ENCODE measurements around the gene ANKRD30B.
"Not testable (repeated sequence)": the region's sequence is repeated elsewhere in the genome, so short reads cannot be mapped to it uniquely, and the experiment has no call there.

The ANKRD30B gene

GRCh38 chr18:14747513-14748474 is at the start of gene ANKRD30B:
ANKRD30B (plus strand) TSS chr18:14748172; CDS start chr18:14748420, 248 bp downstream.
- no peak for DNase-seq

- not testable (repeated sequence) for DNase-seq
These were observed 46.5 kb upstream of the ANKRD30B start for GRCh38 chr18:14701286-14702040.

GRCh38 chr18:14709761-14710160 is 38.2 kb upstream of the ANKRD30B start:
- not testable (repeated sequence) for DNase-seq

- not testable (repeated sequence) for DNase-seq
These were observed 26.4 kb upstream of the ANKRD30B start for GRCh38 chr18:14721569-14721968.

GRCh38 chr18:14739056-14739455 is 8.9 kb upstream of the ANKRD30B start:
- not testable (repeated sequence) for DNase-seq

- no peak for DNase-seq
These were observed 1.1 kb upstream of the ANKRD30B start for GRCh38 chr18:14746897-14747296.

- no peak for DNase-seq
These were observed 524 bp downstream of the ANKRD30B start for GRCh38 chr18:14748496-14748895.

- DNase-seq = not testable (repeated sequence)
These were observed 15.6 kb downstream of the ANKRD30B start for GRCh38 chr18:14763566-14763965.

- no peak for DNase-seq
These were observed 19.5 kb downstream of the ANKRD30B start for GRCh38 chr18:14767474-14767873.

- DNase-seq = no peak
These were observed 20.3 kb downstream of the ANKRD30B start for GRCh38 chr18:14768241-14768640.

- DNase-seq = no peak
These were observed 21.4 kb downstream of the ANKRD30B start for GRCh38 chr18:14769381-14769780.

- no peak for DNase-seq
These were observed 28.8 kb downstream of the ANKRD30B start for GRCh38 chr18:14776801-14777200.

- no peak for DNase-seq
These were observed 33.7 kb downstream of the ANKRD30B start for GRCh38 chr18:14781671-14782070.

GRCh38 chr18:14784133-14784532 is 36.2 kb downstream of the ANKRD30B start:
- DNase-seq = no peak

- DNase-seq = not testable (repeated sequence)
These were observed 48.9 kb downstream of the ANKRD30B start for GRCh38 chr18:14796876-14797275.

GRCh38 chr18:14797969-14798764 is 50.2 kb downstream of the ANKRD30B start:
- DNase-seq = not testable (repeated sequence)

GRCh38 chr18:14811081-14811480 is 63.1 kb downstream of the ANKRD30B start:
- not testable (repeated sequence) for DNase-seq

- not testable (repeated sequence) for DNase-seq
These were observed 79.1 kb downstream of the ANKRD30B start for GRCh38 chr18:14826972-14827632.

GRCh38 chr18:14841607-14842006 is 93.6 kb downstream of the ANKRD30B start:
- not testable (repeated sequence) for DNase-seq

- not testable (repeated sequence) for DNase-seq
These were observed 103.6 kb downstream of the ANKRD30B start for GRCh38 chr18:14851533-14851932.

- not testable (repeated sequence) for DNase-seq
These were observed 107.7 kb downstream of the ANKRD30B start for GRCh38 chr18:14855634-14856033.

- not testable (repeated sequence) for DNase-seq
These were observed 108.3 kb downstream of the ANKRD30B start for GRCh38 chr18:14856256-14856655.
